HG02763 (cell line): Measurements from ENCODE around the gene DSG1.
"Not testable (repeated sequence)": the region's sequence is repeated elsewhere in the genome, so short reads cannot be mapped to it uniquely, and the experiment has no call there.

Source experiments
- ATAC-seq: cut with Tn5 transposase; IDR thresholded peaks from one replicate; pipeline ENCODE4 v1.9.1; 2021; ENCODE audit warnings: mild to moderate bottlenecking, moderate library complexity; ENCODE audit not compliant: unreplicated experiment

Gene DSG1

DNA sequence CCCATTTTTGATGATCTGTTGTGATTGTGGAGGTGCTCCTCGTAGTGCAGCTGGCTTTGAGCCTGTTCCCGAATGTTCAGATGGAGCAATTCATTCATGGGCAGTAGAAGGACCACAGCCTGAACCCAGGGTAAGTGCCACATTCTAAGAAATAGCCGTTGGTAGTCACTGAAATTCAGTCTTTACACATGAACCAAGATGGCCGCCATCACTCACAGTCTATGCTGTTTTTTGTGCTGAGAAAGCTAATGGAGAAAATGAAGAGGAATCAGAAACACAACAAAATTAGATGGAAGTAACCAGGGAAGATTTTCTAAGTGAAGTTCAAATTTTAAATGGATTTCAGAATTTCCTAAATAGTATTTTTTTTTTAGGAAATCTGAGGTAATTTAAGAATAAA lies 25.5 kb downstream of the DSG1 start:
- no peak for ATAC-seq

DNA sequence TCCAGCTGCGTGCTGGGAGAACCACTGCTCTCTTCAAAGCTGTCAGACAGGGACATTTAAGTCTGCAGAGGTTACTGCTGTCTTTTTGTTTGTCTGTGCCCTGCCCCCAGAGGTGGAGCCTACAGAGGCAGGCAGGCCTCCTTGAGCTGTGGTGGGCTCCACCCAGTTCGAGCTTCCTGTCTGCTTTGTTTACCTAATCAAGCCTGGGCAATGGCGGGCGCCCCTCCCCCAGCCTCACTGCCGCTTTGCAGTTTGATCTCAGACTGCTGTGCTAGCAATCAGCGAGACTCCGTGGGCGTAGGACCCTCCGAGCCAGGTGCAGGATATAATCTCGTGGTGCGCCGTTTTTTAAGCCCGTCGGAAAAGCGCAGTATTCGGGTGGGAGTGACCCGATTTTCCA lies 35.4 kb downstream of the DSG1 start:
- not testable (repeated sequence) for ATAC-seq

DNA sequence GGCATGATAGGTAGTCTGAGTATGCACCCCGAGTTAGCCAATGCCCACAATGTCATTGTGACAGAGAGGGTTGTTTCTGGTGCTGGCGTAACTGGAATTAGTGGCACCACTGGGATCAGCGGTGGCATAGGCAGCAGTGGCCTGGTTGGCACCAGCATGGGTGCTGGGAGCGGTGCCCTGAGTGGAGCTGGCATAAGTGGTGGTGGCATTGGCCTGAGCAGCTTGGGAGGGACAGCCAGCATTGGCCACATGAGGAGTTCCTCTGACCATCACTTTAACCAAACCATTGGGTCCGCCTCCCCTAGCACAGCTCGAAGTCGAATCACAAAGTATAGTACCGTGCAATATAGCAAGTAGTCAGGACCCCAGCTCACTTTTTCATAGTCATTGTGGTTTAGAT lies 37.0 kb downstream of the DSG1 start:
- ATAC-seq, result no peak

DNA sequence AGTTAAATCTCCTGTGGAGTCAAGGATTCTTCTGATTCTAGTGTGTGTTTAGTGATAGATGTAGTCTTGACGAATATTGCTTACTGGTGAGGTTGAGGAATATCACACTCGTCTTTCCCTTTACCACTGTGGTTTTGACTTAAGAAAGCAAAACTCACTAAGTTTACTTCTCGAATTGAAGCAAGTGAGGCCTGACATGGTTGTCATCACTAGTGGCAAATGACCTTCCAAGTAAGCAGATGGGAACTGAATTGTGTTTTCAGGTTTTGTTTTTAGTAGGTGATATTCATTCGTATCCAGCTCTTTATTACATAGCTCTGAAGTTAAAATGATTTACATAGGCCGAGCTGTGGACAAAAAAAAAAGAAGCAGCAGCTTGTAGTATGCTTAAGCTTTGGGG lies 38.1 kb downstream of the DSG1 start:
- ATAC-seq, result no peak

DNA sequence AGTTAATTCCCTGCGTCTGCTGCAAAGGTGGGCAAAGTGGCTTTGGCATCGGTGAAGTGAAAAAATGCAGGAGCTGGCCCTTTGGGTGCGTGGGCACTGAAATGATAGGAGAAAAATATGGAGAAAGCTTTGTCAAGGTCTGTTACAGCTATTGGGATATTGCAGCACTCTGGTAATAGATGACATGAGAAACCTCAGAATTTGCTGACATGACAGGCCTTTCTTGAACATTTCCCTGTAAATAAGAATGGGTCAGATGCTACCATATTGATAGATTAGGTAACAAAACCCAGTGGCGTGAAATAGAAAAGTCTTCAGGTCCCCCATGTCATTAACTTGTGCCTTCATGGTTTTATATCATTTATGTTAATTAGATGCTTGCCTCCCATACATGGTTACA lies 46.2 kb downstream of the DSG1 start:
- ATAC-seq, result no peak

DNA sequence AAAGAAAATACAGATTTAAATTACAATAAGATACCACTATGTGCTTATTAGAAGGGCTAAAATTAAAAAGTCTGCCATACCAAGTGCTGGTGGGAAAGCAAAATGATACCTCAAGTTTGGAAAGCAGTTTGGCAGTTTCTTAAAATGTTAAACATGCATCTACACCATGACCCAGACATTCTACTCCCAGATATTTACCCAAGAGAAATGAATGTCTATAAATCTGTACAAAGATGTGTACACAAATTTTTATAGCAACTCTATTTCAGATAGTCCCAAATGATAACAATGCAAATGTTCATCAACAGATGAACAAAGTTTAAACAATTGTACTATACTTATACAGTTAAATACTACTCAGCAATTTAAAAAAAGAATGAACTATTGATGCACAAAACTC lies 51.5 kb downstream of the DSG1 start:
- no peak for ATAC-seq

DNA sequence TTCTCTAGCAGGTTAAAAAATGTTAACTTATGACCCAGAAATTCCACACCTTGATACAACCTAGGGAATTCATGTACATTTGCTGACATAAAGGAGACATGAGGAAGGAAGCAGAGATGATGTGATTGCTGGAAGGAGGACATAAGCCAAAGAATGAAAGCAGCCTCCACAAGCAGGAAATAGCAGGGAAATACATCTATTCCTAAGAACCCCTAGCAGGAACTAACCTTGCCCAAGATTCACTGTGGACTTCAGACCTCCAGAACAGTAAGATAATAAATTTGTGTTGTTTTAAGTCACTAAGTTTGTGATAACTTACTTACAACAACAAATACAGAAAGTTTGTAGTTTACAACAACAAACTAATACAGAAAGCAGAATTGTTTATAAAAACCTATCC lies 54.0 kb downstream of the DSG1 start:
- no peak for ATAC-seq

DNA sequence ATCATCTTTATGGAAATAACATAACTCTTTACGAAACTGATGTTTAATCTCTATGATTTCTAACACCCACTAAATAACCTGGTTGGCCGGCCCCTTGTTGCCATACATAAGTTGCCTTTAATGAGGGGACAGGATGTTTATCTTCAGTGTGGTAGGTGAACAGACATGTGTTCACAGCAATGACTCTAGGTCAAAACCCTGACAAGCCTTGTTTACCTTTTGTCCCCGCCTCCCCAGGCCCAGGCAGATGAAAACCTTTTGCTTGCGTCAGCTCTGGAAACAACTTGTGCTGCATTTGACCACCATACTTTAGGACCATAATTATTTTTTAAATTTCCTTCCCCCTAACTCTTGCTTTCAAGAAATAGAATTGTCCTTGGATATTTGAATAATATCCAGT lies 55.7 kb downstream of the DSG1 start:
- no peak for ATAC-seq

DNA sequence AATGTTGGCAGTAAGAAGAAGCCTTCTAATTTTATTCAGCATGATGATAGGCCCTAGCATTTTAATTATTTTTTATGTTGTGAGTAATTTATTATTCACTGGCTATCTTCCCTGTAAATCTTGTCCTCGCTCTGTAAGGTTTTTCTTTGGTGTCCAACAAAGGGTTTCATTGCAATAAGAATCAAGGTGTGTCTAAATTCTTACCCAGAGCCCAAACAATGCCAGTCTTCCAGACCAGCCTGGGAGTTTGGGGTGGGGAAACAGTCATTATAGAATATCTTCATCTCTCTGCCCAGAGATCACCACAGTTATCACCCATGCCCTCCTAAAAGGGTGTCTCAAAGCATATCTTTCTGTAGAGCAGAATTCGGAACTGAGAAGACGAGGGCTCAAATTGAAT lies 58.5 kb downstream of the DSG1 start, which contains the start of gene DSG4:
DSG4 (plus strand) TSS at position 301 of the 400 bp plus-strand sequence. CDS start 135 bp downstream, outside the sequence.
- ATAC-seq, result no peak

DNA sequence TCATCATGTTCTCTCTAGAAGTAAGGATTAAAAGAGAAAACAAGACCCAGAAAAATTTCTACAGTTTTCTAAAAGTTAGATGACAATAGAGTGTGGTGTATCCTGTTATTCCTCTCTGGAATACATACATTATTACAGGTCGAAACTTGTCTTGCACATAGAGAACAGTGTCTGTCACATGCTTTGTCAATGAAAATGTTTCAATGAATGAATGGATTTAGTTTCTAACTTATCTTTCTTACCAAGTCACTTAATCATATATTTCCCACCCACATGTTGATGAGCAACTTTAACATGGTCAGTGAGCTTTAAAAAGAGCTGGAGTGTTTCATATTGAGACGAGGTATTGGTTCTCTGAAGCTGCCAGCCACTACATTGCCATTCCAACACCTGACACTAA lies 63.0 kb downstream of the DSG1 start:
- ATAC-seq, result no peak

DNA sequence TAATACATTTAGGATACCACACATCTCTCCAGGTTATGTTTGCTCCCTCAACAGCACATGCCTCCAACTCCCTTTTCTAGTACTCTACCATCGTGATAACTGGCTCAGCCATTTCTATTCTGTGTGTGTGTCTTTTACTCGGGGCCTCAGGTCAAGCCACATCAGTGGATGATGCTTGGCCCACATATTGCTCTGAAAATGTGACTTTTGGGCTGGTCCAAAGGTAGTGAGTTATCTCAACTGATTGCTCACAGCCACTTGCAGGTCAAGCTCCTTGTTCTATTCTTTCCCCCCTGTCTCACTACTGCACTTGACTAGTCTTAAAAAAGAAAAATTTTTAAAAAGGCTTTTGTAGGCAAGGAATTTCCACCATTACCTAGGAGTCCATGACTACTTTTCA lies 64.1 kb downstream of the DSG1 start:
- ATAC-seq, result no peak

DNA sequence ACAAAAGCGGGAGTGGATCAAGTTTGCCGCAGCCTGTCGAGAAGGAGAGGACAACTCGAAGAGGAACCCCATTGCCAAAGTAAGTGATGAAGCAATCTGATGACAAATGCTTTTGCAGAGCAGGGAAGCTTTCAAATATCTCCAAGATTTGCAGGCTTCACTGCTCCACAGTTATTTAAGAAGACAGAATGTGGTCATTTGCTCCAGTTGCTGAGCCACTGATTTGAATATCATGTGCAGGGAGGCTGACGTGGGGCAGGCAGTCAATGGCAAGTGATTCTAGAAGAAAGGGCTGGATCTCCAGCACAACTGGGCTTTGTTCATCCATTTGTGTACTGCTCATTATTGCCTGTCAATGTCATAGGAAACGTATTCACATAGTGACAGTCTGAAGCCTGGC lies 68.8 kb downstream of the DSG1 start:
- no peak for ATAC-seq

DNA sequence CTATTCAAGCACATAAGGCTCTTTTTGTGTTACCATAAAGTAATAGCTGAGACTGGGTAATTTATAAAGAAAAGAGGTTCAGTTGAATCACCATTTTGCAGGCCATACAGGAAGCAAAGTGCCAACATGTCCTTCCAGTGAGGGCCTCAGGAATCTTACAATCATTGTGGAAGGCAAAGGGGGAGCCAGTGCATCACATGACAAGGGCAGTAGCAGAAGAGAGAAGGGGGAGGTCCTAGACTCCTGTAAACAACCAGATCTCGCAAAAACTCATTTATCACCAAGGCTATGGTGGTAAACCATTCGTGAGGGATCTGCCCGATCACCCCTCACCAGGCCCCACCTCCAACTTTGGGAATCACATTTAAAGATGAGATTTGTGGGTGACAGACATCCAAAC lies 75.3 kb downstream of the DSG1 start:
- no peak for ATAC-seq

DNA sequence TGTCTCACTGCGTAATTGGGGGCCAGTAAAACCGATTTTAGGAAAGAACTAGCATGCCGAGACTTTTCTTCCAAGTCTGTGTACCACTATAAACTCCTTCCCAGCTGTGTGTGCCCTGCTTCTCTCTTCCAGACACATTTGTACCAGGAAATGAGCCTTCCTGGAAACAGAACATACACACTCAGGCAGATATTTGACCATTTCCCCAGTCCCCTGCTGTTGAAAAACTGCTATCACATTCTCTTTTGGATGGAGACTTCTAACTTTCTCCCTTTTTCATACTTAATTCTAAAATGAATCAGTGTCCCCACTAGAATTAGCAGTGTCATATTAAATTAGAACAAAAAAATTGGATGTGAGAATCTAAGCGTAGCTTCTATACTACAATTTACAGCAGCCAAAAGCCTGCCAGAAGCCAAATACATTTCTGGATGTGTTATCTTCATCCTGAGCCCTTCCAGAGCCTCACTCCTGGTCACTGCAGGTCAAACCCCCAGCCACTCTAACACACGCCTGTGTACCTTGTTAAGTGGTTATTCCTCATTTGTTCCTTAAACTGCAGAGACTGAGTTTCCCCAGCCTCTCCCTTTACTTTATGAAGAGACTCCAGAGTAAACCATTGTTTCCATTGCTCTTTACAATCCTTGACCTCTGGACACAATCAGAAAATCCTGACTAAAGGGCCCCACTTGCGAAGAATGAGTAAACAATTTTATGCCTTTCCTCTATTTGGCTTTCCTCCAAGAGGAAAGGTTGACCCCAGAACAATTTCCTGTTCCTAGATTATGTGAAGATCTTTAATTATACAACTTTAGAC lies 79.0 kb downstream of the DSG1 start:
- no peak for ATAC-seq

DNA sequence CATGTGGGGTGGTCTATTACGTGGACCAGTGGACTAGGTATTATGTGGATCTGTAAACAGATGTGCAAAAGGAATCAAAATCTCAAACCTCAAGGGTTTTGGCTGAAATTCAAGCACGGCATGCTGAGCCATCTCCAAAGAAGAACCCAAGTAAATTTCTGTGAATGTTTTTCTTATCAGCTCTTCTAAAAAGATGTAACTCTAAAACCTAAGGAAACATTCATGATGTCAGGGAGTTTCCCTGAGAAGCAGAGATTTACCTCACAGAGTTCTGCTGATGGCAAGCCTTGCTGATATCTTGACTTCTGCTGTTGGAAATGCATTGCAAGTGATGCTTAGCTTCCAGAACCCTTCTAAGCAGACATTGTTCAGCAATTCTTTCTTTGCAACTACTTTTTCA lies 80.2 kb downstream of the DSG1 start:
- ATAC-seq, result no peak

DNA sequence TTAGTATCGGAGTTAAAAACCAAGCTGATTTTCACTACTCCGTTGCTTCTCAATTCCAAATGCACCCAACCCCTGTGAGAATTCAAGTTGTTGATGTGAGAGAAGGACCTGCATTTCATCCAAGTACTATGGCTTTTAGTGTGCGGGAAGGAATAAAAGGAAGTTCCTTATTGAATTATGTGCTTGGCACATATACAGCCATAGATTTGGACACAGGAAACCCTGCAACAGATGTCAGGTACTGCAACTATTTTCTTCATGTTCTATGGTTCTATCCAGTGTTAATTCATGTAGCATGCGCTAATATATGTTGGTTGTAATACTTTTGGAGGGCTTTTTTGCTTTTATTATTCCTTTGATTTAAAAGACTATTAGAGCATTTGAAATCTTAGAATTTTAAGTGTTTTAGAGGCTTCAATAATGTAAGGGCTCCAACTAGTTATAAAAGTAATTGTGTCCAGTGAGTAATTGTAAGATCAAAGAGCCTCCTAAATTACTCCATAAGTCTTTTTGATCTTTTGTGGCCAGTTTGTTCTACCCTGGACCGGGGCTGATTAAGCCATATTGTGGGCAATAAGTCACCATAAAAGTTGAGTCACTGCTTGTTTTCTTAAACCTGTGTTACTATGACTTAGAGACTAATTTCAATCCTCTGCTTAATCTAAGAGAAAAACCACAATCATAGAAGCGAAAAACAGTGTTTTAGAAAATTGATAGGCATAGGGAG lies 81.5 kb downstream of the DSG1 start:
- no peak for ATAC-seq

DNA sequence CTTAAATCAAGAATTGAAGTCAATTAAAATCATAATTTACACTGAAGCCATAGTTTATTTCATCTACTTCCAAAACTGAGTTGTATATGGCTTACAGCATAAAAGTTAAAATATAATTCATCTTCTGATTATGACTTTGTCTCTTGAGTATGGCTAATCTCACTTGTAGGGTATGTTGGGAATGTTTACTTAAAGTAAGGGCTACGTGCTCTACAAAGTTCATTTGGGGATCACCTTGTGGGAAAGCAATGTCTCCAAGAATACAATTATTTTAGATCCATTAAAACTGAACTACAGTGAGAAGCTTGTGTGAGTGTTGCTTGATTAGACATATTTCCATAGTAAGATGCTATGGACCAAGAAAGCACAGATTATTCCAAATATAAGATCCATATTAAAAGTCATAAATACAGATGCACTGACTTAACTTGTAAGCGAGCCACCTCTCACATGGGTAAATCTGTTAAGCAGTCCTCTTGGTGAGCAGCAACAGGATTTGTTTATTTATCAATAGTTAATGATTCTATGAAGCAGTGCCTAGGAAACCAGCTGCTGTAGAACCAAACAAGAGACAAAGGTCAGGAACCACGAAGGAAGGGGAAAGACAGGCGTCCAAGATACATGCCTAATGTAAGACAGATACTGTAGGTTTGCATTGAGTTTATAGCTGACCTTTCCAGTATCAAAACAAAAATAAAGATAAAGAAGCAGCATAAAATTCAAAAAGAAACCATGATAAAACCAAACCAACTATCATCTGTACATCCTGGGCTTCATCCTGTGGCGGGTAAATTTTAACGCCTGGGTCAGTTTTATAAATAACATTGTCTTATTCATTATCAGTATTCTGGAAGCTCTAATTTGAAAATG lies 83.4 kb downstream of the DSG1 start:
- ATAC-seq, result no peak

DNA sequence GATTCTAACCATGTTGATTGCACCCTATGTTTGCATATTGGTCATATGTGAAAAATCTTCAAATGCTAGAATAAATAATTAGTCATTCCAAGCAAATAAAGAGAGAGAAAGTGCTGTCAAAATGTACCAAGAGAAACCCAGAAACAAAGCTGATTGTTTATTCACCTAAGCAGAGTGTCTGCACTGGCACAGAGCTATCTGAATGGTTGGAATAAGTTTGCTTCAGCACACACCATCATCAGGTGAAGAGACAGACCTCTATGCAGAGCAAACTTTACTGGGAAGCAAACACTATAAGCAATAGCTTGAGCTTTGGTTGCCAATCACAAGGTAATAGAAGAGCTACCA lies 84.0 kb downstream of the DSG1 start:
- ATAC-seq, result no peak

DNA sequence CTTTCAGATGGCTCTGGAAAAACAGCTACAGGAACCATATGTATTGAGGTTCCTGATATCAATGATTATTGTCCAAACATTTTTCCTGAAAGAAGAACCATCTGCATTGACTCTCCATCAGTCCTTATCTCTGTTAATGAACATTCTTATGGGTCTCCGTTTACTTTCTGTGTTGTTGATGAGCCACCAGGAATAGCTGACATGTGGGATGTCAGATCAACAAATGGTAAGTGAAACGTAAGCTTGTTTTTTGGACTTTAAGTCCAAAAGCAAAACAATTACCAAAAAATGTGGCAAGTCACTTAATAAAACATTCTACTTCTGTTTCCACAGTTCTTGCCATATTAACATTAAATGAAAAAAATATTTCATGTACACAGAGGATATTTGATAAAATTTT lies 85.4 kb downstream of the DSG1 start:
- ATAC-seq, result no peak
